HL-60 (cell line): ENCODE measurements around the gene KNSTRN.

Experiments used
- DNase-seq, 2 experiments: peaks; one replicate each; pipeline ENCODE4 v3.0.0-alpha.2; 2010 to 2020; ENCODE audit warnings: low read depth in 1 of 2, low spot score in 1 of 2
- H3K27ac ChIP-seq: fragments of 250-450 bp; sonication (Bioruptor Pico); replicated peaks from 2 replicates; pipeline ENCODE4 v1.5.1; 2020; ENCODE audit warnings: mild to moderate bottlenecking, moderate library complexity
- H3K27me3 ChIP-seq: fragments of 250-450 bp; sonication (Bioruptor Pico); 2 replicates; pipeline ENCODE4 v1.5.1; 2021; ENCODE audit warnings: mild to moderate bottlenecking, moderate library complexity; ENCODE audit not compliant: insufficient read depth, poor library complexity, severe bottlenecking
- H3K4me3 ChIP-seq: replicated peaks from 2 replicates; pipeline ENCODE4 v1.5.1; 2011; ENCODE audit warnings: mild to moderate bottlenecking, control low read depth, low read length; ENCODE audit not compliant: insufficient read depth
- CTCF ChIP-seq: IDR thresholded peaks from one replicate; pipeline ENCODE4 v1.5.1; 2011; ENCODE audit warnings: low read length, control low read depth, inconsistent platforms; ENCODE audit not compliant: insufficient read depth
- GABPA ChIP-seq: IDR thresholded peaks from 2 replicates; pipeline ENCODE4 v1.6.1; 2012; ENCODE audit warnings: low read depth
- POLR2AphosphoS5 ChIP-seq: IDR thresholded peaks from 2 replicates; pipeline ENCODE4 v1.6.1; 2012; ENCODE audit warnings: low read depth
- REST ChIP-seq: IDR thresholded peaks from 2 replicates; pipeline ENCODE4 v1.6.1; 2012; ENCODE audit warnings: low read depth; ENCODE audit not compliant: insufficient replicate concordance
- SPI1 ChIP-seq: IDR thresholded peaks from 2 replicates; pipeline ENCODE4 v1.6.1; 2012; ENCODE audit warnings: low read depth, mild to moderate bottlenecking, borderline replicate concordance

KNSTRN gene

GRCh38 chr15:40369971-40370370, 12.6 kb upstream of the KNSTRN start:
- Histone ChIP-seq H3K4me3 (no peak overlapping the region), H3K27ac (no peak overlapping the region), H3K27me3 (no peaks in the 10 kb centered on the region)
- TF ChIP-seq REST (no peak), GABPA (no peak), CTCF (no peak), POLR2AphosphoS5 (no peak)
- DNase-seq, result no peak

GRCh38 chr15:40372981-40373380, 9.5 kb upstream of the KNSTRN start:
- Histone ChIP-seq H3K27ac (no peak overlapping the region), H3K27me3 (no peaks in the 10 kb centered on the region), H3K4me3 (no peak overlapping the region)
- peak in 1 of 2 experiments; percentile 12 for DNase-seq
- TF ChIP-seq CTCF, result no peak
- peak; percentile 79 for TF ChIP-seq SPI1

- no peak overlapping the region for H3K4me3 ChIP-seq
- DNase-seq, result no peak
- no peak overlapping the region for H3K27ac ChIP-seq
- TF ChIP-seq GABPA (no peak), REST (no peak), SPI1 (no peak), POLR2AphosphoS5 (no peak), CTCF (no peak)
- no peaks in the 10 kb centered on the region for H3K27me3 ChIP-seq
These were observed 4.9 kb upstream of the KNSTRN start for GRCh38 chr15:40377606-40378005.

GRCh38 chr15:40379374-40379773, 3.1 kb upstream of the KNSTRN start:
- Histone ChIP-seq H3K4me3 (no peak overlapping the region), H3K27ac (no peak overlapping the region)
- TF ChIP-seq GABPA (no peak), SPI1 (no peak), REST (no peak), CTCF (no peak), POLR2AphosphoS5 (no peak)

More at GRCh38 chr15:40379374-40379773, 3.1 kb upstream of the KNSTRN start:
- DNase-seq, result no peak
- H3K27me3 ChIP-seq, result no peaks in the 10 kb centered on the region
